Erythroblast (primary cell): Measurements from ENCODE around the gene WDR93.

ENCODE experiments used
- GATA1 ChIP-seq: IDR thresholded peaks from 2 replicates; pipeline ENCODE4 v1.6.1; 2011; ENCODE audit warnings: low read depth, mild to moderate bottlenecking, control low read depth, low read length, moderate library complexity
- POLR2A ChIP-seq: IDR thresholded peaks from 2 replicates; pipeline ENCODE4 v1.6.1; 2011; ENCODE audit warnings: mild to moderate bottlenecking, low read length

DNA sequence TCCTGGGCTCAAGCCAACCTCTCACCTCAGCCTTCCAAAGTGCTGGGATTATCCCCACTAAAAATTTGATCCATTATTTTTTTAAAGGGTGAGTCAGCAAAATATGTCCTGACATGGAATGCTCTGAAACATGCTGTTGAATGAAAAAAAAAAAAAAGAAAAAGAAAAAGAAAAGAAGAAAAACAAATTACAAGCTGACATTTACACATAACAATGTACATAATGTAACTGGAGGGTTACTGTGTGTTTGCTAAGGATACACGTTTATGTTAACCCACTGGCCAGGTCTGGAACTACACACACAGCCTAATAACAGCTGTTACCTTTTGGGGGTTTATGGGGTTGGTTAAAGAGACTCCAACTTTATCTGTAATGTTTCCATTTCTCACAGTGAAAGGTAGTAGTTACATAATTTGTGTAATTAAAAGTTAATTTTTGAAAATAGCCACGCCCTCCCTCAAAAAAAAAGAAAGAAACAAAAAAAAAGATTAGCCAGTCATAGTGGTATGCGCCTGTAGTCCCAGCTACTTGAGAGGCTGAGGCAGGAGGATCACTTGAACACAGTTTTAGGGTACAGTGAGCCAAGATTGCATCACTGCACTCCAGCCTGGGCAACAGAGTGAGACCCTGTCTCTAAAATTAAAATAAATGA is 82.4 kb downstream of the WDR93 start:
- no peak for TF ChIP-seq POLR2A
- no peak for TF ChIP-seq GATA1
